HG03575 (cell line): ENCODE measurements around the gene SMCO4.
"Not testable (repeated sequence)": the region's sequence is repeated elsewhere in the genome, so short reads cannot be mapped to it uniquely, and the experiment has no call there.

Experiments
- ATAC-seq: cut with Tn5 transposase; IDR thresholded peaks from one replicate; pipeline ENCODE4 v1.9.1; 2021; ENCODE audit not compliant: unreplicated experiment, insufficient number of reproducible peaks, low FRiP score; ENCODE audit errors: extremely low read depth

SMCO4 gene, protein sequence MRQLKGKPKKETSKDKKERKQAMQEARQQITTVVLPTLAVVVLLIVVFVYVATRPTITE

GRCh38 chr11:93543292-93543977 lies at the start of gene SMCO4:
Gene SMCO4 (minus strand): TSS chr11:93543391. CDS start chr11:93479189, 64,202 bp downstream.
- peak; percentile 62 for ATAC-seq

DNA sequence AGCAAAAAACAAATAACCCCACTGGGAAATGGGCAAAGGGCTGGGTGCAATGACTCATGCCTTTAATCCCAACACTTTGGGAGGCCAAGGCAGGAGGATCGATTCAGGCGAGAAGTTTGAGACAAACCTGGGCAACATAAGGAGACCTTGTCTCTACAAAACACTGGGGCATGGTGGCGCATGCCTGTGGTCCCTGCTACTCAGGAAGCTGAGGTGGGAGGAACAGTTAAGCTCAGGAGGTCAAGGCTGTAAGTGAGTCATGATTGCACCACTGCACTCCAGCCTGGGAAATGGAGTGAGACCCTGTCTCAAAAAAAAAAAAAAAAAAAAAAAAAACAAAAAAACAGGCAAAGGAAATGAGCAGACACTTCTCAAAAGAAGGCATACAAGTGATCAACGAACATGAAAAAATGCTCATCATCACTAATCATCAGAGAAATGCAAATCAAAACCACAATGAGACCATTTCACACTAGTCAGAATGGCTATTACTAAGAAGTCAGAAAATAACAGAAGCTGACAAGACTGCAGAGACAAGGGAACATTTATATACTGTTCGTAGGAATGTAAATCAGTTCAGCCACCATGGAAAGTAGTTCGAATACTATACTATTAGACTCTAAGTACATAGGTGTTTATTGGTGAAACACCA lies 48.2 kb upstream of the SMCO4 start:
- ATAC-seq, result no peak

DNA sequence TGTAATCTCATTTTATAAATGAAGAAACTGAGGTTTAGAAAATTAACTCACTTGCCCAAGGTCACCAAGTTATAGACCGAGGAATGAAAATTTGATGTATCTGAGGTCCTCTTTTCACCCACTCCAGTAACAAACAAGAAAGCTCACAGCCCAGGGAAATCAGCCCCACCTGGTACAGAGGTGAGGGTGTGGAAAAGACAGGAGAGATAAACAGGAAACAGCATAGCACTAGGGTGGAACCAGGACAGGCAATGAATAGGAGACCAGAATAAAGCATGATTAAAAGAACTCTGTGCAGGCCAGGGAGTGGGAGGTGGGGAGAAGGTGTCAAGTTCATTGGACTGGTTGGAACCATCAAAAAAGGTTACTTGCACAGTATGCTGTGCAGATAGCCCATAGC lies 46.2 kb upstream of the SMCO4 start:
- ATAC-seq, result no peak

DNA sequence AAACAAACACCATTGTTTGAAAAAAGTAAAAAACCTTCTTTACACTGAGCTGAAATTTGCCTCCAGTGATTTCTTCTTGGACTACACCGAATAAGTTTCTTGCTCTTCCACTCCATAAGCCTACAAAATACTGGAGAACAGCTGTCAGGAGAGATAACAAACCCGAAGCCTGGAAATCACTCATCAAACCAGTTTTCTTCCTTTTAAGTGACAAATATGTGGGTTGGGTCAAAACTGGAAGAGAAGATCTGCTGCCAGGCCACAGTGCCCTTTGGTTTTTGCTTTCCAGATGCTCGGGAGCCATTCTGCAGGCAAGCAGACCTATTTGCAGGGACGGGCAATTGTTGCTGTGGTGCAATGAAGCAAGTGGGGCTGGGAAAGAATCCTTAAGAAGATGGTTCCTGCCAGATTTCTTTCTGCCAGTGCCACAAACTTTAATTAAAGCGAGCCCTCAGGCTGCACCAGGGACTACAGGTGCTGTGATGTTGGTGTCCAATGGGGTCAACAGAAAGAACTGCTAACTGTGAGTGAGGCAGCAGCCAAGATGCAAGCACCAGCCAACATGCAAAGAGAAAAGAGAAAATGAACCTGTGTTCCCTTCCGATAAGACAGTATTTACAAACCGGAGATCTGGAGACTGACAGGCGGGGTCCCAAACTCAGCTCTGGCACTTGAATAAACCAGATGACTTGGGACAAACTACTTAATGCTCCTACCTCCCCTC lies 44.8 kb upstream of the SMCO4 start:
- no peak for ATAC-seq

- not testable (repeated sequence) for ATAC-seq
Measured at GRCh38 chr11:93587425-93587824, 44.2 kb upstream of the SMCO4 start.

- ATAC-seq, result no peak
Measured at GRCh38 chr11:93585758-93586157, 42.6 kb upstream of the SMCO4 start.

- no peak for ATAC-seq
Measured at GRCh38 chr11:93583490-93583889, 40.3 kb upstream of the SMCO4 start.

- ATAC-seq, result no peak
Measured at GRCh38 chr11:93579187-93579751, 36.1 kb upstream of the SMCO4 start.

DNA sequence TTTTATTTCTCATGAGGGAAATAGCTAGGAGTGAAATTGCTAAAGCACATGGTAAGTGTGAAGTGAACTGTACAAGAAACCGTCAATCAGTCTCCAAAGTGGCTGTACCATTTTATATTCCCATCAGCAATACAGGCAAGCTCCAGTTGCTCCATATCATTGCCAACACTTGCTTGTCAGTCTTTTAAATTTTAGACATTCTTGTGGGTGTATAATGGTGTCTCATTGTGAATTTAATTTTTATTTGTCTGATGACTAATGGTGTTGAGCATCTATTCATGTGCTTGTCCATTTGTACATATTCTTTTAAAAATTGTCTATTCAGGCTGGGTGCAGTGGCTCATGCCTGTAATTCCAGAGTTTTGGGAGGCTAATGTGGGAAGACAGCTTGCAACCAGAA lies 34.1 kb upstream of the SMCO4 start:
- ATAC-seq, result no peak

GRCh38 chr11:93576870-93577269 lies 33.7 kb upstream of the SMCO4 start:
- ATAC-seq, result not testable (repeated sequence)

DNA sequence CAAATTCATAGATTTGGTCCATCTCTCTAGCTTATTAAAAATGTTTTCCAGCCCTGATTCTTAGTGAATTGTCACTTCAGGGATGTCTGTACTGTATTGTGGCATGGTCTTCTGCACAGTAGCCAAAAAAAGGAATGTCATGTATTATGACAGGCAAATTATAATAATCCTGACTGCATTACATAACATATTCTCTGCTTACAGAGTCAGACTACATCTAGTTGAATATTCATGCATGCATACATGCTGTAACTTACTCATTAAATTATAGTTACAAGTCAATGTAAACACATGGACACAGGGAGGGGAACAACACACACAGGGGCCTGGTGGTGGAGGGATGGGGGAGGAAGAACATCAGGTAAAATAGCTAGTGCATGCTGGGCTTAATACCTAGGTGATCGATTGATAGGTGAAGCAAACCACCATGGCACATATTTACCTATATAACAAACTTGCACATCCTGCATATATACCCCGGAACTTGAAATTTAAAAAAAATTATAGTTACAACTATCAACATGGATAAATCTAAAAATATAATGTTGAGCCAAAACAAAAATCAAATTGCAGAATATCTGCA lies 31.5 kb upstream of the SMCO4 start:
- ATAC-seq, result no peak

GRCh38 chr11:93573184-93573583 lies 30.0 kb upstream of the SMCO4 start:
- ATAC-seq, result no peak

DNA sequence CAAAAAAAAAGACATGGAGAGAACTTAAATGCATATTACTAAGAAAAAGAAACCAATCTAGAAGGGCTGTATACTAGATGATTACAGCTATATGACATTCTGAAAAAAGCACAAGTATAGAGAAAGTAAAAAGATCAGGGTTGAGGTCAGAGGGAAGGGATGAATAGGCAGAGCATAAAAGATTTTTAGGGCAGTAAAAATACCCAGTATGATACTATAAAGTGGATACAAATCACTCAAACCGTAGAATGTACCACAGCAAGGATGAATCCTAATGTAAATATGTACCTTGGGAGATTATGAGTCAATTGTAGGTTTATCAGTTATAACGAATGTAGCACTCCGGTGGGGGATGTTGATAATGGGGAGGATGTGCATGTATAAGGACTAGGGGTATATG lies 29.4 kb upstream of the SMCO4 start:
- ATAC-seq, result no peak

DNA sequence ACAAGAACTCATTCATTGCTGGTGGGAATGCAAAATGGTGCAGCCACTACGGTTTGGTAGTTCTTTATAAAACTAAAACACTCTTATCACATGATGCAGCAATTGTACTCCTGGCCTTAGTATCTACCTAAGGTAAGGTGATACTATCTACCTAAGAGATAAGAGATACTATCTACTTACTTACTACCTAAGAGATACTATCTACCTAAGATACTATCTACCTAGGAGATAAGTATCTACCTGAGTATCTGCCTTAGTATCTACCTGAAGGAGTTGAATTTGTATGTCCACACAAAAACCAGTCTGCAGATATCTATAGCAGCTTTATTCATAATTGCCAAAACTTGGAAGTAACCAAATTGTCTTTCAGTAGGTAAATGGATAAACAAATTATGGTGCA lies 29.0 kb upstream of the SMCO4 start:
- no peak for ATAC-seq

GRCh38 chr11:93571612-93572011 lies 28.4 kb upstream of the SMCO4 start:
- no peak for ATAC-seq

DNA sequence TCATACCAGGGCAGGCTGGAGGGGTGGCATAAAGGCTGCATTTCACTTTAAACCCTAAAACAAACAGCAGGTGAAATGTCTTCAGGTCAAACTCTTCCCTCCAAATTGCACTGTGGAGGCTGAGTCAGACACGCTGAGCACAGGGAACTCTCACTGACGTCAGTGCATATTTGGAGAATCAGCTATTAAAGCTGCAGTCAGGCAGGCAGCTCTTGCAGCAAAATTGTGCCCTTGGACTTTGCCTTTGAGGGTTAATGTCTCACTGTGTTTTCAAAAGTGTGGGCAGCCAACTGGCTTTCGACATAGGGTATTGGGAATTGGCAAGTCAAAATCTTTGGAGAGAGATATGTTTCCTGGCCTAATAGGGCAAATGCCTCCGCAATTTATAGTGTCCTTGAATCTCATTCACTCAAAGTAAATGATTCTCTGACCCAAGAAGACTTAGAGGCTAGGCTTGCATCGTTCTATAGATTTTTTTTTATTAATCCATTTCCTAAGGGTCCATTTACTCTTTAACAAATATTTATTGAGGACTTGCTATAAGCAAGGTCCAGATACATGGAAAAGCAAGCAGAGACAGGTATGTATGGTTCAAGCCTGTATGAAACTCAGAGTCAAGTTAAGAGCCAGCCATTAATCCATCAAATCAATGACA lies 27.7 kb upstream of the SMCO4 start:
- no peak for ATAC-seq

GRCh38 chr11:93569496-93569895 lies 26.3 kb upstream of the SMCO4 start:
- no peak for ATAC-seq

DNA sequence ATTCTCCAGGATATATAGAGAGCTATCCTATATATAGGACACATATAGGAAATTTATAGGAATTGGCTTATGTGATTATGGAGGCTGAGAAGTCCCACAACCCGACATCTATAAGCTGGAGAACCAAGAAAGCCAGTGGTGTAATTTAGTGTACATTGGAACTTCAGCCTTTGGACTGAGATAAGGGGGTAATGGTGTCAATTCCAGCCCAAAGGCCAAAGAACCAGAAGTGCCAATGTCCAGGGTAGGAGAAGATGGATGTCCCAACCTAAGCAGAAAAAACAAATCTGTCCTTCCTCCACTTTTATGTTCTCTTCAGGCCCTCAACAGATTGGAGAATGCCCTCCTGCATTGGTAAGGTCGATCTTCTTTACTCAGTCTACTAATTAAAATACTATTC lies 25.5 kb upstream of the SMCO4 start:
- no peak for ATAC-seq

- no peak for ATAC-seq
Measured at GRCh38 chr11:93567401-93567895, 24.3 kb upstream of the SMCO4 start.
